K562 (cell line): Measurements from ENCODE around the gene PALM3. TPM values are rescaled to one million over a fixed set of nuclear protein-coding genes. Genes with fewer than 3 reads are reported as not detected.

Source experiments
- ATAC-seq: fragments of 200-7000 bp; cut with Tn5 transposase; 3 replicates; pipeline ENCODE4 v1.9.1; 2020; ENCODE audit warnings: moderate library complexity
- BruUV-seq: library from RNA; stranded (reverse); fragments of 400-500 nt; replicated peaks from 2 replicates; lab custom pipeline; 2021; lab: Mats Ljungman, UMichigan
- CTCF ChIA-PET: fragments of 300-600 bp; formaldehyde crosslinking; extraction: SDS; loops from one replicate; lab custom pipeline; 2021; ENCODE audit warnings: low intra/inter-chr PET ratio; lab: Yijun Ruan, JAX
- POLR2A ChIA-PET: fragments of 300-600, 350-650 bp; sonication (Branson Sonifier 250); formaldehyde crosslinking; extraction: SDS; loops from one replicate; lab custom pipeline; 2021; ENCODE audit warnings: antibody characterized with exemption, inconsistent platforms; lab: Yijun Ruan, JAX
- DNase-seq, 4 experiments: peaks; one replicate each; pipeline versions ENCODE4 v3.0.0 to v3.0.0-alpha.2; 2011 to 2018; ENCODE audit warnings: low spot score in 3 of 4, mixed read lengths in 3 of 4; ENCODE audit errors: extremely low read depth in 1 of 4
- FAIRE-seq: peaks from 2 replicates; lab custom pipeline; 2011; peaks lifted over from hg19 to GRCh38; lab: Jason Lieb, UNC
- H2AFZ ChIP-seq: 2 replicates; pipeline ENCODE4 v1.6.0; 2011; ENCODE audit warnings: low read depth, low read length, control low read depth, inconsistent platforms
- H3K27ac ChIP-seq: fragments of 200-600 bp; 3 replicates; pipeline ENCODE4 v1.8.0; 2011; ENCODE audit warnings: low read depth, mild to moderate bottlenecking, control low read depth, inconsistent platforms, low read length, moderate library complexity, mixed read lengths; ENCODE audit errors: extremely low read depth
- H3K27me3 ChIP-seq, 2 experiments: fragments of 300-600 bp in 1 of 2; 2 replicates in 1 of 2; 3 replicates in 1 of 2; pipeline versions ENCODE4 v1.6.0 to v1.8.0; 2011; ENCODE audit warnings: inconsistent platforms in 2 of 2, low read length in 2 of 2, mild to moderate bottlenecking in 1 of 2, mixed read lengths in 1 of 2, moderate library complexity in 1 of 2; ENCODE audit not compliant: control insufficient read depth in 2 of 2, insufficient read depth in 2 of 2
- H3K36me3 ChIP-seq: fragments of 300-600 bp; 3 replicates; pipeline ENCODE4 v1.8.0; 2011; ENCODE audit warnings: mild to moderate bottlenecking, low read length, inconsistent platforms; ENCODE audit not compliant: control insufficient read depth, insufficient read depth
- H3K4me1 ChIP-seq, 2 experiments: fragments of 200-600 bp in 1 of 2; replicated peaks in 1 of 2; 2 replicates in 1 of 2; 3 replicates in 1 of 2; pipeline versions ENCODE4 v1.5.1 to v1.8.0; 2011; ENCODE audit warnings: inconsistent platforms in 2 of 2, low read length in 2 of 2, mild to moderate bottlenecking in 1 of 2, mixed read lengths in 1 of 2, moderate library complexity in 1 of 2; ENCODE audit not compliant: control insufficient read depth in 2 of 2, insufficient read depth in 2 of 2
- H3K4me2 ChIP-seq: 2 replicates; pipeline ENCODE4 v1.6.1; 2011; ENCODE audit warnings: low read length, control low read depth, inconsistent platforms, mixed read lengths; ENCODE audit not compliant: insufficient read depth
- H3K4me3 ChIP-seq: fragments of 200-600 bp; sonication (generic), shearing (Covaris generic); 2 replicates; pipeline ENCODE4 v1.5.1; 2016; ENCODE audit warnings: control low read depth, inconsistent platforms
- H3K79me2 ChIP-seq: fragments of 200-600 bp; 3 replicates; pipeline ENCODE4 v1.8.0; 2011; ENCODE audit warnings: low read length, inconsistent platforms; ENCODE audit not compliant: control insufficient read depth, insufficient read depth
- H3K9ac ChIP-seq, 2 experiments: 2 replicates each; pipeline versions ENCODE4 v1.6.0 to v1.6.1; 2011; ENCODE audit warnings: low read depth in 2 of 2, low read length in 2 of 2, control low read depth in 1 of 2, inconsistent platforms in 1 of 2, mild to moderate bottlenecking in 1 of 2, mixed read lengths in 1 of 2; ENCODE audit not compliant: insufficient read depth in 1 of 2
- H3K9me1 ChIP-seq: one replicate; pipeline ENCODE4 v1.6.0; 2011; ENCODE audit warnings: inconsistent platforms, mild to moderate bottlenecking, low read length, moderate library complexity; ENCODE audit not compliant: control insufficient read depth, insufficient read depth
- H3K9me3 ChIP-seq: replicated peaks from 2 replicates; pipeline ENCODE4 v1.5.1; 2011; ENCODE audit warnings: low read depth, low read length, inconsistent platforms; ENCODE audit not compliant: control insufficient read depth, insufficient read depth
- H4K20me1 ChIP-seq: replicated peaks from 2 replicates; pipeline ENCODE4 v1.6.1; 2011; ENCODE audit warnings: low read length, inconsistent platforms, mixed read lengths; ENCODE audit not compliant: control insufficient read depth, insufficient read depth
- ATF1 ChIP-seq, 2 experiments: fragments of 450-650 bp in 1 of 2; IDR thresholded peaks; 2 replicates each; pipeline ENCODE4 v1.6.1; 2016; ENCODE audit warnings: missing compliant biosample characterization in 1 of 2, missing genetic modification characterization in 1 of 2
- CEBPB ChIP-seq: fragments of 450-650 bp; IDR thresholded peaks from 2 replicates; pipeline ENCODE4 v1.6.1; 2016; ENCODE audit warnings: missing genetic modification characterization, missing compliant biosample characterization
- CGGBP1 ChIP-seq: fragments of 250-450 bp; sonication (Bioruptor Pico); IDR thresholded peaks from 2 replicates; pipeline ENCODE4 v1.9.0; 2021; ENCODE audit warnings: mild to moderate bottlenecking
- CHD4 ChIP-seq: fragments of 200-600 bp; sonication (generic); IDR thresholded peaks from 3 replicates; pipeline ENCODE4 v1.6.1; 2012; ENCODE audit warnings: low read depth, mild to moderate bottlenecking, mixed read lengths, low read length, inconsistent platforms; ENCODE audit not compliant: insufficient read depth, insufficient replicate concordance, poor library complexity, severe bottlenecking
- CREB3 ChIP-seq: fragments of 450-650 bp; conservative IDR thresholded peaks from 2 replicates; pipeline ENCODE4 v1.6.1; 2016; ENCODE audit warnings: missing genetic modification characterization, low read depth, mild to moderate bottlenecking, missing compliant biosample characterization, moderate library complexity
- FOXK1 ChIP-seq: sonication (generic); formaldehyde crosslinking; IDR thresholded peaks from 2 replicates; pipeline ENCODE4 v1.8.0; 2022; ENCODE audit warnings: missing genetic modification reagents, mild to moderate bottlenecking, borderline replicate concordance
- MBD2 ChIP-seq: sonication (generic); IDR thresholded peaks from 2 replicates; pipeline ENCODE4 v1.6.1; 2016; ENCODE audit warnings: low read depth, borderline replicate concordance
- OTX1 ChIP-seq: fragments of 450-650 bp; formaldehyde crosslinking; IDR thresholded peaks from 2 replicates; pipeline ENCODE4 v1.4.0; 2022; ENCODE audit warnings: mild to moderate bottlenecking
- PATZ1 ChIP-seq: fragments of 250-450 bp; sonication (Bioruptor Pico); IDR thresholded peaks from 2 replicates; pipeline ENCODE4 v1.5.0; 2020; ENCODE audit warnings: mild to moderate bottlenecking, borderline replicate concordance
- POU5F1 ChIP-seq: fragments of 150-350 bp; IDR thresholded peaks from 2 replicates; pipeline ENCODE4 v1.6.1; 2014; ENCODE audit warnings: borderline replicate concordance, low read length, low read depth, mild to moderate bottlenecking; ENCODE audit not compliant: partially characterized antibody
- PTTG1 ChIP-seq: fragments of 450-650 bp; IDR thresholded peaks from 2 replicates; pipeline ENCODE4 v1.6.1; 2016; ENCODE audit warnings: low read depth, mild to moderate bottlenecking, missing genetic modification characterization, missing compliant biosample characterization
- SAFB ChIP-seq: fragments of 200-400 bp; formaldehyde crosslinking; IDR thresholded peaks from 2 replicates; pipeline ENCODE4 v1.6.1; 2017; ENCODE audit warnings: low read depth, low read length, borderline replicate concordance
- SRSF3 ChIP-seq: fragments of 200-400 bp; formaldehyde crosslinking; IDR thresholded peaks from 2 replicates; pipeline ENCODE4 v1.6.1; 2016; ENCODE audit warnings: mild to moderate bottlenecking, low read length, moderate library complexity; ENCODE audit not compliant: insufficient read depth
- TFAM ChIP-seq: fragments of 250-450 bp; sonication (Bioruptor Pico); conservative IDR thresholded peaks from 2 replicates; pipeline ENCODE4 v1.5.0; 2021; ENCODE audit warnings: mild to moderate bottlenecking, moderate library complexity
- ZNF316 ChIP-seq: fragments of 450-650 bp; IDR thresholded peaks from 2 replicates; pipeline ENCODE4 v1.6.1; 2016
- ZNF384 ChIP-seq: IDR thresholded peaks from 2 replicates; pipeline ENCODE4 v1.6.1; 2012; ENCODE audit warnings: low read depth, low read length, improper control_type of control experiment
- WGBS: fragments of 100-300 bp; shearing (Covaris generic); methylation state at CpG from one replicate; pipeline ENCODE4 v1.1.6; 2016; ENCODE audit warnings: low coverage, mixed read lengths; ENCODE audit not compliant: insufficient coverage; ENCODE audit errors: missing lambda C conversion rate; 5-methylcytosine and 5-hydroxymethylcytosine counted together
- in situ Hi-C: fragments of 300-500 bp; cut with MboI; formaldehyde crosslinking; loops from 4 replicates; pipeline ENCODE4 v1.15.0; 2018; ENCODE audit warnings: inconsistent platforms, mixed read lengths
- intact Hi-C: fragments of 100-400 bp; cut with micrococcal nuclease; formaldehyde crosslinking; loops from 2 replicates; pipeline ENCODE4 v1.14.2; 2022
- polyA plus RNA-seq, 8 experiments: library from polyadenylated mRNA; depleted of rRNA in 4 of 8; stranded (reverse) in 5 of 8; unstranded in 3 of 8; fragments of >200 nt; fragmentation: Nextera tagmentation in 2 of 8; fragmentation: Illumina TruSeq in 1 of 8; extraction: Ambion mirVana in 2 of 8; extraction: Trizol in 1 of 8; gene quantifications; 2 replicates each; pipeline versions ENCODE4 v1.2.1 to v1.2.3, GENCODE V29; 2011 to 2014; ENCODE audit warnings: inconsistent platforms in 1 of 8, missing spikeins in 1 of 8
- total RNA-seq, 7 experiments: library from RNA; depleted of rRNA in 6 of 7; stranded (reverse); fragments of >200 nt in 6 of 7; fragmentation: Illumina TruSeq in 2 of 7; extraction: Trizol in 2 of 7; gene quantifications; 2 replicates each; pipeline versions ENCODE4 v1.2.1 to v1.2.3, GENCODE V29; 2011 to 2021; ENCODE audit warnings: low replicate concordance in 1 of 7

The PALM3 gene
- total and polyA plus RNA-seq, 9 of the 15 experiments (the other 6 are each of a cell fraction or from before 2014, with no cell fraction given): 0.07 to 9.3 (median 3.3) TPM

DNA sequence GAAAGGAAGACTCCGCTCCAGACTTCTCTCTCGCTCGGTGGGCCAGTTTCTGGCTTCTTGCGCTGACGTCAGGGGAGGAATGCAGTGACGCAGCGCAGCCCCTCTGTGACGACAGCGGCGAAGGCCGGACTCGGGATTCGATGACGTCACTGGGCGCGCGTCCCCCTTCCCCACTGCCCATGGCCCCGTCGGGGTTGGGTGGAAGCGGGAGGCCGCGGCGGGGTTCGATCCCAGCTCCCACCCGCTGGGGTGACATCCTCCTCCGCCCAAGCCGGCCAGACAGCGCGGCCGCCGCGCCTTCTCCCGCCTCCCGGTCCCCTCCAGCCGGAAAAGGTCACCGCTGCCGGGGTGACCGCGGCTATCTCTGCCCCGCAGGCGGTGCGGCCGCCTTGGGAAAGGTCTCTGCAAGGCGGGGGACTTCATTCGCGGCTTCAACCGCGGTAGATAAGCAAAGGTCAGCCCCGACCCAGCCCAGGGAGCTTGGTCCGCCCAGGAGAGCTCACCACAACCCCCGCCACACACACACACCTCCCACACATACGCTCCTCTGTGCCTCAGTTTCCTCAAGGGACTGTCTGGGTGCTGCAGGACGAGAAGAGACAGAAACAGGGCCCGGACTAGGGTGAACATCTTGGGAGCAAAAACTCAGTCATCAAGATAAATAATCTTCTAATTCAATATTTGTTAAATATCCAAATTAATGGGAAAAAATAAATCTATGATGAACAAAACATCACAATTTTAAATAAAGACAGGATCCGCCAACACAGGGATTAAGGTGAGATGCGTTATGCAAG is 54.9 kb downstream of the PALM3 start:
- peak overlapping the region; percentile 97 for H2AFZ ChIP-seq
- DNase-seq (peak; percentile 80 to 98 (median 84)), FAIRE-seq (no peak), ATAC-seq (peak; percentile 78)
- BruUV-seq: no TSS peak
- in situ Hi-C loops: no loop called here
- H3K9me3 ChIP-seq: no peaks in the 10 kb centered on the region
- peaks cover 45 to 46% of the 10 kb centered on the region in 2 experiments for H3K4me1 ChIP-seq
- WGBS: 1% methylated on average over 52 of the region's 56 CpGs
- H3K79me2 ChIP-seq: peaks cover 33% of the 10 kb centered on the region
- H3K9me1 ChIP-seq: no peaks in the 10 kb centered on the region
- ChIA-PET POLR2A (interaction anchor here (0.6 to 2.3 kb wide), 21 partner anchors 9 to 1828 kb away, joined by 3 to 15 read pairs (median 7); partner anchors contain the start of genes DCAF15, IL27RA and RLN3), CTCF (no interaction called here)
- peak overlapping the region; percentile 98 for H3K4me2 ChIP-seq
- peak overlapping the region; percentile 93 to 99 for H3K9ac ChIP-seq
- H3K27ac ChIP-seq: peak overlapping the region; percentile 100
- no peaks in the 10 kb centered on the region for H4K20me1 ChIP-seq
- H3K4me3 ChIP-seq: peak overlapping the region; percentile 82
- H3K36me3 ChIP-seq: peaks cover 4% of the 10 kb centered on the region; the same call in 1 of the 3 replicates
- intact Hi-C loops: no loop called here
- no peaks in the 10 kb centered on the region for H3K27me3 ChIP-seq
- no peak for TF ChIP-seq FOXK1 (CRISPR knock-in tag)
- peak; percentile 92 for TF ChIP-seq CREB3 (tag)
- TF ChIP-seq SRSF3: no peak
- 0 out of 2 replicates have a peak, but pooled peaks have one; percentile 12 for TF ChIP-seq CGGBP1 (CRISPR knock-in tag)
- 0 out of 2 replicates have a peak, but pooled peaks have one; percentile 49 for TF ChIP-seq CEBPB
- no peak for TF ChIP-seq TFAM
- TF ChIP-seq POU5F1: no peak
- TF ChIP-seq CHD4: no peak
- no peak for TF ChIP-seq PATZ1 (CRISPR knock-in tag)
- TF ChIP-seq PTTG1: no peak
- peak; percentile 85 for TF ChIP-seq MBD2
- TF ChIP-seq ZNF316: 0 out of 2 replicates have a peak, but pooled peaks have one; percentile 5
- peak; percentile 92 for TF ChIP-seq ATF1 (CRISPR knock-in tag; IDR thresholded peaks at IDR 0.05)
- TF ChIP-seq ATF1 (tag; IDR thresholded peaks at IDR 0.05): peak; percentile 100
- no peak for TF ChIP-seq SAFB
- TF ChIP-seq OTX1 (CRISPR knock-in tag): no peak; the same call in 1 of the 2 replicates
- TF ChIP-seq ZNF384: peak; percentile 3; the same call in 1 of the 2 replicates
